Bronchial epithelial cell (primary cell): ENCODE measurements around the gene SMIM22. TPM values are rescaled to one million over a fixed set of nuclear protein-coding genes. Genes with fewer than 3 reads are reported as not detected.
A peak's percentile ranks its signal among the peaks of the same experiment; 100 is the strongest.

ENCODE experiments used
- DNase-seq: peaks from one replicate; pipeline ENCODE4 v3.0.0-alpha.2; 2010; ENCODE audit warnings: low read depth
- FAIRE-seq: peaks from 2 replicates; lab custom pipeline; 2011; peaks lifted over from hg19 to GRCh38; lab: Jason Lieb, UNC
- H3K27me3 ChIP-seq: 2 replicates; pipeline ENCODE4 v1.5.1; 2011; ENCODE audit warnings: low read length; ENCODE audit not compliant: control insufficient read depth, insufficient read depth
- H3K36me3 ChIP-seq: 2 replicates; pipeline ENCODE4 v1.5.1; 2011; ENCODE audit warnings: low read length; ENCODE audit not compliant: control insufficient read depth, insufficient read depth
- H3K4me3 ChIP-seq: 2 replicates; pipeline ENCODE4 v1.5.1; 2011; ENCODE audit warnings: mild to moderate bottlenecking, low read depth, low read length, control low read depth
- CTCF ChIP-seq: IDR thresholded peaks from 2 replicates; pipeline ENCODE4 v1.5.1; 2011; ENCODE audit warnings: mild to moderate bottlenecking, moderate library complexity, low read length, control low read depth, inconsistent platforms; ENCODE audit not compliant: insufficient read depth, severe bottlenecking
- total RNA-seq: library from RNA; depleted of rRNA; stranded (reverse); fragments of >200 nt; gene quantifications from 2 replicates; pipeline ENCODE4 v1.2.1, GENCODE V29; 2014

SMIM22 gene
- total RNA-seq, 1 donor from 2014 or later: 0.79 TPM

- no peak for TF ChIP-seq CTCF
- H3K36me3 ChIP-seq: peaks cover 29% of the 10 kb centered on the region
- no peak overlapping the region for H3K4me3 ChIP-seq
- no peak for FAIRE-seq
- no peak for DNase-seq
- H3K27me3 ChIP-seq: no peaks in the 10 kb centered on the region
These were observed 37.7 kb downstream of the SMIM22 start for GRCh38 chr16:4832698-4833343.

GRCh38 chr16:4833584-4833983 lies 38.4 kb downstream of the SMIM22 start:
- H3K4me3 ChIP-seq: no peak overlapping the region
- peaks cover 26% of the 10 kb centered on the region for H3K36me3 ChIP-seq
- no peak for FAIRE-seq
- H3K27me3 ChIP-seq: no peaks in the 10 kb centered on the region
- DNase-seq: no peak
- no peak for TF ChIP-seq CTCF

DNA sequence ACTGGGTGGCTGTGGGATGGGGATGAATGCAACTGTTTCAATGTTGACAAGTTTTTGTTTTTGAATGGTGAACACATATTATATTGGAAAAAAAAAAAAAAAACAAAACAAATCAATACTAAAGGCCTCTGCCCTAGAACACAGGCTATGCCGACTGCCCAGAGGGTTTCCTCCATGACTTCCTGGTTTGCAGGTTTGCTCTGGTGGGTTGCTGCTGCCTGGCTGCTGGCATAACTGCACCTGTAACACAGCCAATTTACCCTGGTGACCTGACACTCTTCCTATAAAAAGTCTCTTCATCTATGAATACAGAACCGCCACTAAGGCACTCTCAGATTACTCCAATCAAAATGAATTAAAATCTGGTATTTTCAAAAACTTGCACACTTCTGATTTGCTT lies 41.6 kb downstream of the SMIM22 start:
- no peak for FAIRE-seq
- H3K4me3 ChIP-seq: no peak overlapping the region
- H3K36me3 ChIP-seq: peaks cover 31% of the 10 kb centered on the region
- no peak for TF ChIP-seq CTCF
- no peak for DNase-seq
- H3K27me3 ChIP-seq: no peaks in the 10 kb centered on the region

- Histone ChIP-seq H3K36me3 (peaks cover 24% of the 10 kb centered on the region), H3K4me3 (no peak overlapping the region), H3K27me3 (no peaks in the 10 kb centered on the region)
- no peak for TF ChIP-seq CTCF
- DNase-seq: no peak
- FAIRE-seq: no peak
These were observed 42.7 kb downstream of the SMIM22 start for GRCh38 chr16:4837733-4838501.

DNA sequence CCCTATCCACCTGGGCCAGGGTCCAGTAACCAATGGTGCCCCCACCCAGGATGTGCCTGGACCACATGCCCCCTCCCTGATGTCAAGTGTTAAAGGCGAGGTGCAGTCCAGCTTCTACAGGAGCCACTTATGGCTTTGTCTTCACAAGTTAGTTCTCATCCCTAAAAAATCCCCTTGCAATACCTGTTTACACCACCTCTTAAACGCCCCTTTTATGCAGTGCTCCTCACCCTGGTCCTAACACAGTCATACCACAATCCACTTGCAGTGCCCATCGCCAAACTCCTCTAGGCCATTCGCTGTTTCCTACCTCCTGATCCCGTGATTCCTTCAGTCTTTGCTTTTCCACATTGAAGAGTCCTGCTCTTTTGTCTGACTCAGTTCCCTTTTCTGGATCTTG lies 44.8 kb downstream of the SMIM22 start:
- peak; percentile 20 for DNase-seq
- Histone ChIP-seq H3K27me3 (no peaks in the 10 kb centered on the region), H3K36me3 (peaks cover 23% of the 10 kb centered on the region), H3K4me3 (no peak overlapping the region)
- no peak for FAIRE-seq
- no peak for TF ChIP-seq CTCF
